HepG2 (cell line): ENCODE data around the gene CYLD.

Source experiments
- NCOA2 ChIP-seq: sonication (generic); formaldehyde crosslinking; IDR thresholded peaks from 2 replicates; pipeline ENCODE4 v1.8.0; 2022; ENCODE audit warnings: inconsistent platforms
- PHB2 ChIP-seq: fragments of 450-650 bp; IDR thresholded peaks from 2 replicates; pipeline ENCODE4 v1.6.1; 2018; ENCODE audit not compliant: partially characterized antibody
- SNRNP70 ChIP-seq: fragments of 200-400 bp; formaldehyde crosslinking; IDR thresholded peaks from 2 replicates; pipeline ENCODE4 v1.6.1; 2017; ENCODE audit warnings: mild to moderate bottlenecking, low read depth, low read length, moderate library complexity
- TARDBP ChIP-seq: sonication (generic); formaldehyde crosslinking; IDR thresholded peaks from 2 replicates; pipeline ENCODE4 v1.8.0; 2022; ENCODE audit warnings: mild to moderate bottlenecking, missing genetic modification reagents
- ZFP90 ChIP-seq: sonication (generic); formaldehyde crosslinking; IDR thresholded peaks from 2 replicates; pipeline ENCODE4 v1.8.0; 2022; ENCODE audit warnings: missing genetic modification reagents, mild to moderate bottlenecking, inconsistent platforms, borderline replicate concordance
- ZNF720 ChIP-seq: sonication (generic); formaldehyde crosslinking; IDR thresholded peaks from 2 replicates; pipeline ENCODE4 v1.4.0; 2020; ENCODE audit warnings: missing genetic modification reagents
- TF ChIP-seq, protein P1 (sequence below): sonication (generic); formaldehyde crosslinking; conservative IDR thresholded peaks from 2 replicates; pipeline ENCODE4 v1.4.0; 2020; ENCODE audit warnings: missing genetic modification reagents
- TF ChIP-seq, protein P2 (sequence below): sonication (generic); formaldehyde crosslinking; IDR thresholded peaks from 2 replicates; pipeline ENCODE4 v1.5.0; 2020; ENCODE audit warnings: mild to moderate bottlenecking, missing genetic modification reagents, moderate library complexity

DNA sequence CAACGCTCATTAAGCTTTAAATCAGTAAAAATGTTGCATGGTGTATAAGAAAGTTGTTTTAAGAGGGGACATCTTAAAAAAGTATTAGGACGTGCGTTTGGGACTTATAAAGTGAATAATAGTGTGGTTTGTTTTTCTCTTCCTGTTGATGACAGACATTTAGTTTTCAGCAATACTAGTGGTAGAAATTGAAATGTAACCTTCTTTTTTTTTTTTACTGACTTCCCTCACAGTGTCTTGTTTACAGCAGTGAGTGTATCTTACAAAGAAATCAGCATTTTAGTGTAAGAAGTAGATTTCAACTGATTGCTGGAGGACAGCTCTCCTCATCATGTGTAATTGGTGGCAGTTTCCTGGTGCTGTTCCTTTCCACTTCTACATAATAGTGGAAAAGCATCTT, 39.6 kb downstream of the CYLD start:
- TF ChIP-seq SNRNP70 (no peak), ZNF720 (CRISPR knock-in tag) (no peak), PHB2 (no peak), ZFP90 (CRISPR knock-in tag) (no peak), NCOA2 (CRISPR knock-in tag) (no peak), TARDBP (no peak)
- TF ChIP-seq, protein P1, sequence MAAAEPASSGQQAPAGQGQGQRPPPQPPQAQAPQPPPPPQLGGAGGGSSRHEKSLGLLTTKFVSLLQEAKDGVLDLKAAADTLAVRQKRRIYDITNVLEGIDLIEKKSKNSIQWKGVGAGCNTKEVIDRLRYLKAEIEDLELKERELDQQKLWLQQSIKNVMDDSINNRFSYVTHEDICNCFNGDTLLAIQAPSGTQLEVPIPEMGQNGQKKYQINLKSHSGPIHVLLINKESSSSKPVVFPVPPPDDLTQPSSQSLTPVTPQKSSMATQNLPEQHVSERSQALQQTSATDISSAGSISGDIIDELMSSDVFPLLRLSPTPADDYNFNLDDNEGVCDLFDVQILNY (CRISPR knock-in tag): no peak
- TF ChIP-seq, protein P2, sequence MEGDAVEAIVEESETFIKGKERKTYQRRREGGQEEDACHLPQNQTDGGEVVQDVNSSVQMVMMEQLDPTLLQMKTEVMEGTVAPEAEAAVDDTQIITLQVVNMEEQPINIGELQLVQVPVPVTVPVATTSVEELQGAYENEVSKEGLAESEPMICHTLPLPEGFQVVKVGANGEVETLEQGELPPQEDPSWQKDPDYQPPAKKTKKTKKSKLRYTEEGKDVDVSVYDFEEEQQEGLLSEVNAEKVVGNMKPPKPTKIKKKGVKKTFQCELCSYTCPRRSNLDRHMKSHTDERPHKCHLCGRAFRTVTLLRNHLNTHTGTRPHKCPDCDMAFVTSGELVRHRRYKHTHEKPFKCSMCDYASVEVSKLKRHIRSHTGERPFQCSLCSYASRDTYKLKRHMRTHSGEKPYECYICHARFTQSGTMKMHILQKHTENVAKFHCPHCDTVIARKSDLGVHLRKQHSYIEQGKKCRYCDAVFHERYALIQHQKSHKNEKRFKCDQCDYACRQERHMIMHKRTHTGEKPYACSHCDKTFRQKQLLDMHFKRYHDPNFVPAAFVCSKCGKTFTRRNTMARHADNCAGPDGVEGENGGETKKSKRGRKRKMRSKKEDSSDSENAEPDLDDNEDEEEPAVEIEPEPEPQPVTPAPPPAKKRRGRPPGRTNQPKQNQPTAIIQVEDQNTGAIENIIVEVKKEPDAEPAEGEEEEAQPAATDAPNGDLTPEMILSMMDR (CRISPR knock-in tag): no peak
